Panc1 (cell line): ENCODE data around the gene BHLHE23. TPM values are rescaled to one million over a fixed set of nuclear protein-coding genes. Genes with fewer than 3 reads are reported as not detected.

ENCODE experiments used
- ATAC-seq: fragments of 200-7000 bp; cut with Tn5 transposase; 2 replicates; pipeline ENCODE4 v1.9.1; 2020; ENCODE audit warnings: mild to moderate bottlenecking, moderate library complexity
- BruUV-seq: library from RNA; stranded (reverse); fragments of 400-500 nt; replicated peaks from 2 replicates; lab custom pipeline; 2021; lab: Mats Ljungman, UMichigan
- CTCF ChIA-PET: fragments of 300-600 bp; sonication (Branson Sonifier 250); formaldehyde crosslinking; loops from one replicate; lab custom pipeline; 2022; ENCODE audit warnings: antibody characterized with exemption; lab: Charles Lee
- POLR2A ChIA-PET: fragments of 300-600 bp; sonication (Branson Sonifier 250); formaldehyde crosslinking; loops from one replicate; lab custom pipeline; 2022; ENCODE audit warnings: antibody characterized with exemption; lab: Charles Lee
- DNase-seq: peaks from one replicate; pipeline ENCODE4 v3.0.0-alpha.2; 2010; ENCODE audit warnings: low read depth, low spot score
- H3K27ac ChIP-seq: 2 replicates; pipeline ENCODE4 v1.5.1; 2011; ENCODE audit warnings: mild to moderate bottlenecking, low read length, inconsistent platforms
- H3K27me3 ChIP-seq: fragments of 200-500 bp; sonication (Bioruptor generic); 2 replicates; pipeline ENCODE4 v1.6.0; 2014; ENCODE audit warnings: low read length, inconsistent platforms; ENCODE audit not compliant: control insufficient read depth, insufficient read depth
- H3K36me3 ChIP-seq: fragments of 200-500 bp; sonication (Bioruptor generic); 2 replicates; pipeline ENCODE4 v1.5.1; 2014; ENCODE audit warnings: inconsistent platforms, mild to moderate bottlenecking, low read length, moderate library complexity; ENCODE audit not compliant: control insufficient read depth, insufficient read depth
- H3K4me1 ChIP-seq: 2 replicates; pipeline ENCODE4 v1.5.1; 2011; ENCODE audit warnings: inconsistent platforms, mild to moderate bottlenecking, low read length, moderate library complexity; ENCODE audit not compliant: control insufficient read depth, insufficient read depth
- H3K4me3 ChIP-seq, 2 experiments: 2 replicates each; pipeline ENCODE4 v1.5.1; 2011 to 2012; ENCODE audit warnings: low read depth in 2 of 2, low read length in 2 of 2, mild to moderate bottlenecking in 2 of 2, inconsistent platforms in 1 of 2, moderate library complexity in 1 of 2
- H3K9me3 ChIP-seq: fragments of 200-500 bp; sonication (Bioruptor generic); 2 replicates; pipeline ENCODE4 v1.5.1; 2014; ENCODE audit warnings: low read depth, mild to moderate bottlenecking, inconsistent platforms, low read length, moderate library complexity; ENCODE audit not compliant: control insufficient read depth, insufficient read depth
- CTCF ChIP-seq: fragments of 450-650 bp; IDR thresholded peaks from 2 replicates; pipeline ENCODE4 v1.5.1; 2017; ENCODE audit warnings: mild to moderate bottlenecking
- POLR2AphosphoS5 ChIP-seq: IDR thresholded peaks from 2 replicates; pipeline ENCODE4 v1.6.1; 2012; ENCODE audit warnings: mild to moderate bottlenecking, low read depth, low read length, moderate library complexity
- REST ChIP-seq, 2 experiments: IDR thresholded peaks; 2 replicates each; pipeline ENCODE4 v1.6.1; 2011 to 2012; ENCODE audit warnings: low read depth in 2 of 2, control low read depth in 1 of 2, low read length in 1 of 2, mild to moderate bottlenecking in 1 of 2, moderate library complexity in 1 of 2; ENCODE audit not compliant: insufficient read depth in 1 of 2
- SIN3A ChIP-seq: IDR thresholded peaks from 2 replicates; pipeline ENCODE4 v1.6.1; 2012; ENCODE audit warnings: low read depth, mild to moderate bottlenecking, low read length, moderate library complexity, borderline replicate concordance; ENCODE audit not compliant: insufficient read depth
- TCF7L2 ChIP-seq: IDR thresholded peaks from 2 replicates; pipeline ENCODE4 v1.6.1; 2011; ENCODE audit warnings: mild to moderate bottlenecking, low read depth, low read length, inconsistent platforms
- in situ Hi-C: cut with HindIII; loops from 2 replicates; pipeline ENCODE4 v1.10.0; 2016; ENCODE audit warnings: low sequenced_read_pairs, low pct_unique_long_range_greater_than_20kb
- intact Hi-C: fragments of 100-400 bp; cut with micrococcal nuclease; formaldehyde crosslinking; loops from one replicate; pipeline ENCODE4 v1.10.0; 2022; ENCODE audit not compliant: unreplicated experiment
- total RNA-seq: library from RNA; stranded (reverse); gene quantifications from one replicate; pipeline ENCODE4 v1.2.1, GENCODE V29; 2021; ENCODE audit not compliant: unreplicated experiment

Gene BHLHE23
- total RNA-seq, 1 experiment from 2014 or later: not detected

- no TSS peak for BruUV-seq
- no peak overlapping the region for H3K27ac ChIP-seq
- H3K4me3 ChIP-seq: no peak overlapping the region
- H3K36me3 ChIP-seq: no peaks in the 10 kb centered on the region
- intact Hi-C loops: loop anchor here (2.0 kb wide), 1 partner anchor 33 kb away; no protein-coding TSS in a partner anchor
- peaks cover 6% of the 10 kb centered on the region; the same call in 1 of the 2 replicates for H3K27me3 ChIP-seq
- in situ Hi-C loops: no loop called here
- TF ChIP-seq TCF7L2: no peak
- no peak for TF ChIP-seq SIN3A
- no peak for TF ChIP-seq POLR2AphosphoS5
- DNase-seq: no peak
- POLR2A ChIA-PET: no interaction called here
- peaks cover 6% of the 10 kb centered on the region for H3K4me1 ChIP-seq
- no peak for ATAC-seq
- H3K9me3 ChIP-seq: no peaks in the 10 kb centered on the region
- CTCF ChIA-PET: no interaction called here
These were observed 763 bp downstream of the BHLHE23 start for GRCh38 chr20:63005862-63006539.

- ChIA-PET POLR2A (no interaction called here), CTCF (no interaction called here)
- no peak overlapping the region for H3K27ac ChIP-seq
- no TSS peak for BruUV-seq
- H3K36me3 ChIP-seq: no peaks in the 10 kb centered on the region
- no peak for ATAC-seq
- H3K4me3 ChIP-seq: no peak overlapping the region
- H3K27me3 ChIP-seq: peaks cover 6% of the 10 kb centered on the region; the same call in 1 of the 2 replicates
- H3K4me1 ChIP-seq: peaks cover 6% of the 10 kb centered on the region
- TF ChIP-seq SIN3A (no peak), POLR2AphosphoS5 (no peak), REST (IDR thresholded peaks at IDR 0.05; ENCODE audit: insufficient read depth in 1 of 2, low read depth in 2 of 2, low read length in 1 of 2) (no peak), CTCF (no peak), TCF7L2 (no peak)
- H3K9me3 ChIP-seq: no peaks in the 10 kb centered on the region
- no peak for DNase-seq
- in situ Hi-C loops: no loop called here
- intact Hi-C loops: loop anchor here (2.0 kb wide), 1 partner anchor 33 kb away; no protein-coding TSS in a partner anchor
These were observed 1.4 kb downstream of the BHLHE23 start for GRCh38 chr20:63005365-63005861.
